H1 (cell line): Measurements from ENCODE around the gene ATP2B1. TPM values are rescaled to one million over a fixed set of nuclear protein-coding genes. Genes with fewer than 3 reads are reported as not detected.

ENCODE experiments used
- CTCF ChIA-PET: fragments of 300-600 bp; sonication (Branson Sonifier 250); formaldehyde crosslinking; loops from one replicate; lab custom pipeline; 2021; ENCODE audit not compliant: partially characterized antibody; lab: Charles Lee
- POLR2A ChIA-PET: fragments of 300-600 bp; sonication (Branson Sonifier 250); formaldehyde crosslinking; loops from one replicate; lab custom pipeline; 2021; ENCODE audit warnings: inconsistent platforms; ENCODE audit not compliant: partially characterized antibody; lab: Charles Lee
- DNase-seq, 2 experiments: peaks; one replicate each; pipeline versions ENCODE4 v3.0.0 to v3.0.0-alpha.2; 2010 to 2022; ENCODE audit warnings: low spot score in 2 of 2, low read depth in 1 of 2, mixed read lengths in 1 of 2
- FAIRE-seq: peaks from 2 replicates; lab custom pipeline; 2011; peaks lifted over from hg19 to GRCh38; lab: Jason Lieb, UNC
- H2AFZ ChIP-seq: 2 replicates; pipeline ENCODE4 v1.8.1; 2012; ENCODE audit warnings: low read length, inconsistent platforms
- H2AK5ac ChIP-seq: 2 replicates; pipeline ENCODE4 v1.6.1; 2013; ENCODE audit warnings: low read depth, low read length
- H2BK120ac ChIP-seq: replicated peaks from 2 replicates; pipeline ENCODE3; 2013; ENCODE audit warnings: low read depth, low read length, inconsistent platforms
- H2BK12ac ChIP-seq: 2 replicates; pipeline ENCODE4 v1.6.1; 2013; ENCODE audit warnings: low read depth, low read length
- H2BK15ac ChIP-seq: 2 replicates; pipeline ENCODE4 v1.6.1; 2013; ENCODE audit warnings: low read length
- H2BK20ac ChIP-seq: 2 replicates; pipeline ENCODE4 v1.6.1; 2013; ENCODE audit warnings: low read length
- H2BK5ac ChIP-seq: 2 replicates; pipeline ENCODE4 v1.6.1; 2013; ENCODE audit warnings: low read depth, low read length
- H3K14ac ChIP-seq: 2 replicates; pipeline ENCODE4 v1.6.1; 2013; ENCODE audit warnings: inconsistent platforms; ENCODE audit not compliant: insufficient read length
- H3K18ac ChIP-seq: 2 replicates; pipeline ENCODE4 v1.6.1; 2013; ENCODE audit warnings: low read length; ENCODE audit errors: extremely low read depth
- H3K23ac ChIP-seq: 2 replicates; pipeline ENCODE4 v1.6.1; 2013; ENCODE audit warnings: inconsistent platforms; ENCODE audit not compliant: insufficient read length
- H3K23me2 ChIP-seq: 2 replicates; pipeline ENCODE4 v1.6.1; 2013; ENCODE audit warnings: low read depth, low read length
- H3K27ac ChIP-seq: 2 replicates; pipeline ENCODE4 v1.6.1; 2011; ENCODE audit warnings: low read depth, low read length, inconsistent platforms
- H3K27me3 ChIP-seq, 4 experiments: replicated peaks in 1 of 4; 1 replicate in 1 of 4; 2 replicates in 3 of 4; pipeline versions ENCODE4 v1.6.1 to v1.8.1; 2011 to 2013; ENCODE audit warnings: low read length in 3 of 4, mild to moderate bottlenecking in 3 of 4, inconsistent platforms in 2 of 4, mixed read lengths in 2 of 4, moderate library complexity in 1 of 4; ENCODE audit not compliant: control insufficient read depth in 3 of 4, insufficient read depth in 3 of 4; ENCODE audit errors: extremely low read depth in 1 of 4
- H3K36me3 ChIP-seq, 4 experiments: 2 replicates each; pipeline versions ENCODE4 v1.6.1 to v1.8.1; 2011 to 2013; ENCODE audit warnings: mild to moderate bottlenecking in 4 of 4, low read length in 3 of 4, moderate library complexity in 2 of 4, control low read depth in 1 of 4, inconsistent platforms in 1 of 4; ENCODE audit not compliant: insufficient read depth in 4 of 4, control insufficient read depth in 2 of 4
- H3K4ac ChIP-seq: replicated peaks from 2 replicates; pipeline ENCODE3; 2013; ENCODE audit warnings: low read length, low read depth, mixed read lengths, inconsistent platforms; ENCODE audit not compliant: insufficient read length
- H3K4me1 ChIP-seq, 4 experiments: replicated peaks in 1 of 4; 1 replicate in 1 of 4; 2 replicates in 3 of 4; pipeline versions ENCODE4 v1.6.1 to v1.8.1; 2011 to 2013; ENCODE audit warnings: low read length in 3 of 4, inconsistent platforms in 2 of 4, mixed read lengths in 1 of 4; ENCODE audit not compliant: insufficient read depth in 4 of 4, control insufficient read depth in 3 of 4
- H3K4me2 ChIP-seq, 2 experiments: 2 replicates each; pipeline versions ENCODE4 v1.6.1 to v1.8.1; 2011 to 2013; ENCODE audit warnings: low read depth in 2 of 2, low read length in 2 of 2, control low read depth in 1 of 2, inconsistent platforms in 1 of 2, mild to moderate bottlenecking in 1 of 2; ENCODE audit not compliant: insufficient read depth in 1 of 2
- H3K4me3 ChIP-seq, 4 experiments: fragments of 200-600, 300-600 bp in 1 of 4; sonication (generic), shearing (Covaris generic), sonication (Bioruptor Twin) in 1 of 4; 2 replicates each; pipeline versions ENCODE4 v1.5.1 to v1.8.1; 2011 to 2016; ENCODE audit warnings: low read length in 4 of 4, low read depth in 3 of 4, control low read depth in 2 of 4, inconsistent platforms in 2 of 4, mild to moderate bottlenecking in 2 of 4, mixed read lengths in 1 of 4, moderate library complexity in 1 of 4; ENCODE audit not compliant: insufficient read depth in 2 of 4; ENCODE audit errors: extremely low read depth in 1 of 4
- H3K56ac ChIP-seq: replicated peaks from 2 replicates; pipeline ENCODE3; 2013; ENCODE audit warnings: low read depth, mild to moderate bottlenecking, mixed read lengths, low read length, inconsistent platforms; ENCODE audit not compliant: insufficient read length
- H3K79me1 ChIP-seq: 2 replicates; pipeline ENCODE4 v1.6.1; 2013; ENCODE audit warnings: low read depth, low read length, control low read depth
- H3K79me2 ChIP-seq, 2 experiments: 2 replicates each; pipeline versions ENCODE4 v1.6.1 to v1.8.1; 2012 to 2013; ENCODE audit warnings: low read length in 2 of 2, mild to moderate bottlenecking in 2 of 2, inconsistent platforms in 1 of 2; ENCODE audit not compliant: insufficient read depth in 2 of 2, control insufficient read depth in 1 of 2
- H3K9ac ChIP-seq, 4 experiments: replicated peaks in 1 of 4; 1 replicate in 1 of 4; 2 replicates in 3 of 4; pipeline versions ENCODE4 v1.6.1 to v1.8.1; 2011 to 2013; ENCODE audit warnings: low read depth in 3 of 4, low read length in 3 of 4, control low read depth in 2 of 4, mild to moderate bottlenecking in 2 of 4, moderate library complexity in 2 of 4, inconsistent platforms in 1 of 4; ENCODE audit errors: extremely low read depth in 1 of 4
- H3K9me3 ChIP-seq, 2 experiments: 2 replicates each; pipeline versions ENCODE4 v1.6.1 to v1.8.1; 2012 to 2013; ENCODE audit warnings: mild to moderate bottlenecking in 2 of 2, moderate library complexity in 2 of 2, control low read depth in 1 of 2, inconsistent platforms in 1 of 2, low read depth in 1 of 2, low read length in 1 of 2, mixed read lengths in 1 of 2; ENCODE audit not compliant: insufficient read depth in 2 of 2
- H4K20me1 ChIP-seq, 2 experiments: replicated peaks in 1 of 2; 2 replicates each; pipeline versions ENCODE3 to v1.8.1; 2011 to 2013; ENCODE audit warnings: inconsistent platforms in 2 of 2, low read length in 2 of 2, mild to moderate bottlenecking in 1 of 2; ENCODE audit not compliant: insufficient read depth in 2 of 2, control insufficient read depth in 1 of 2
- H4K5ac ChIP-seq: 2 replicates; pipeline ENCODE4 v1.6.1; 2013; ENCODE audit warnings: low read length, low read depth, mixed read lengths, inconsistent platforms; ENCODE audit not compliant: insufficient read length
- H4K8ac ChIP-seq: 2 replicates; pipeline ENCODE4 v1.8.0; 2013; ENCODE audit warnings: mild to moderate bottlenecking, moderate library complexity, low read length, inconsistent platforms; ENCODE audit not compliant: insufficient read depth; ENCODE audit errors: extremely low read depth
- H4K91ac ChIP-seq: replicated peaks from 2 replicates; pipeline ENCODE3; 2013; ENCODE audit warnings: low read length, mixed read lengths, inconsistent platforms; ENCODE audit not compliant: insufficient read length
- BCL11A ChIP-seq, 2 experiments: IDR thresholded peaks; one replicate each; pipeline ENCODE4 v1.6.1; 2011; ENCODE audit warnings: low read depth in 2 of 2, low read length in 2 of 2, mild to moderate bottlenecking in 2 of 2
- BRCA1 ChIP-seq: IDR thresholded peaks from 2 replicates; pipeline ENCODE4 v1.6.1; 2012; ENCODE audit warnings: low read depth, low read length, improper control_type of control experiment
- CBX8 ChIP-seq: fragments of 300-800, 300-1000 bp; sonication (generic); IDR thresholded peaks from 2 replicates; pipeline ENCODE4 v1.7.1; 2016; ENCODE audit warnings: low read depth, low read length, borderline replicate concordance
- CHD1 ChIP-seq: IDR thresholded peaks from 2 replicates; pipeline ENCODE4 v1.6.1; 2012; ENCODE audit warnings: low read depth, low read length, improper control_type of control experiment
- CTBP2 ChIP-seq: IDR thresholded peaks from 2 replicates; pipeline ENCODE4 v1.7.0; 2011; ENCODE audit warnings: borderline replicate concordance, mild to moderate bottlenecking, moderate library complexity, mixed read lengths, low read length; ENCODE audit not compliant: insufficient read depth, insufficient read length
- EGR1 ChIP-seq: IDR thresholded peaks from 2 replicates; pipeline ENCODE4 v1.6.1; 2011; ENCODE audit warnings: low read depth, low read length, borderline replicate concordance
- EP300 ChIP-seq, 2 experiments: IDR thresholded peaks; 1 replicate in 1 of 2; 2 replicates in 1 of 2; pipeline ENCODE4 v1.6.1; 2011 to 2012; ENCODE audit warnings: low read depth in 2 of 2, low read length in 2 of 2, mild to moderate bottlenecking in 2 of 2, borderline replicate concordance in 1 of 2, inconsistent platforms in 1 of 2, moderate library complexity in 1 of 2
- KDM1A ChIP-seq: fragments of 200-600, 300-600 bp; sonication (generic); IDR thresholded peaks from 2 replicates; pipeline ENCODE4 v1.7.1; 2016; ENCODE audit warnings: mild to moderate bottlenecking, low read length, borderline replicate concordance
- NANOG ChIP-seq: IDR thresholded peaks from 2 replicates; pipeline ENCODE4 v1.6.1; 2011; ENCODE audit warnings: low read length, low read depth, mild to moderate bottlenecking, inconsistent platforms; ENCODE audit not compliant: insufficient read depth, poor library complexity, severe bottlenecking
- RBBP5 ChIP-seq: IDR thresholded peaks from 2 replicates; pipeline ENCODE4 v1.7.1; 2012; ENCODE audit warnings: low read depth, mild to moderate bottlenecking, inconsistent platforms, low read length, moderate library complexity, borderline replicate concordance
- SP1 ChIP-seq: IDR thresholded peaks from 2 replicates; pipeline ENCODE4 v1.6.1; 2011; ENCODE audit warnings: low read depth, low read length
- SRF ChIP-seq: IDR thresholded peaks from 2 replicates; pipeline ENCODE4 v1.6.1; 2011; ENCODE audit warnings: mild to moderate bottlenecking, low read depth, low read length, moderate library complexity
- TAF7 ChIP-seq: optimal IDR thresholded peaks from 2 replicates; pipeline ENCODE3; 2011; ENCODE audit warnings: low read depth, mild to moderate bottlenecking, inconsistent platforms, low read length, moderate library complexity, borderline replicate concordance
- ZNF274 ChIP-seq: IDR thresholded peaks from 2 replicates; pipeline ENCODE4 v1.7.0; 2012; ENCODE audit warnings: low read length, borderline replicate concordance; ENCODE audit errors: extremely low read depth
- WGBS, 2 experiments: shearing (Covaris generic) in 1 of 2; methylation state at CpG; one replicate each; pipeline versions ENCODE4 v1.1.6 to v1.1.7; 2013 to 2015; ENCODE audit warnings: low lambda C conversion rate in 2 of 2, mixed read lengths in 2 of 2, inconsistent platforms in 1 of 2, low coverage in 1 of 2, missing lambda C conversion rate in 1 of 2; ENCODE audit not compliant: insufficient replicate concordance in 2 of 2, insufficient coverage in 1 of 2, insufficient read length in 1 of 2; ENCODE audit errors: extremely low coverage in 1 of 2, missing lambda C conversion rate in 1 of 2; 5-methylcytosine and 5-hydroxymethylcytosine counted together
- polyA plus RNA-seq, 7 experiments: library from polyadenylated mRNA; depleted of rRNA in 3 of 7; stranded (reverse) in 5 of 7; unstranded in 2 of 7; fragments of >200 nt in 5 of 7; fragments of 200-250 nt in 2 of 7; gene quantifications; 1 replicate in 5 of 7; 2 replicates in 1 of 7; 4 replicates in 1 of 7; pipeline versions ENCODE4 v1.2.1 to v1.2.3, GENCODE V29; 2011 to 2013; ENCODE audit warnings: missing spikeins in 2 of 7, mixed read lengths in 2 of 7
- total RNA-seq: library from RNA; stranded (reverse); fragmentation: NEBNext Ultra II Directional; extraction: Animal tissue kit (Norgen Biotek cat#: 25700); gene quantifications from 2 replicates; pipeline ENCODE4 v1.2.1, GENCODE V29; 2021

The ATP2B1 gene
- total and polyA plus RNA-seq, 2 of the 8 experiments (the other 6 are each of a cell fraction or from before 2014, with no cell fraction given) = 4.3 to 32.0 TPM

- FAIRE-seq = no peak
- TF ChIP-seq TAF7 = no peak
- TF ChIP-seq NANOG = no peak
- no peak for TF ChIP-seq BRCA1
- TF ChIP-seq CTBP2 = no peak
- TF ChIP-seq EP300 (IDR thresholded peaks at IDR 0.05; ENCODE audit: borderline replicate concordance in 1 of 2, low read depth in 2 of 2, low read length in 2 of 2) = no peak
- no peak for TF ChIP-seq BCL11A (IDR thresholded peaks at IDR 0.05; ENCODE audit: low read depth in 2 of 2, low read length in 2 of 2)
- no peak for TF ChIP-seq KDM1A
- no peak for TF ChIP-seq ZNF274
- TF ChIP-seq SRF = no peak
- no peak for TF ChIP-seq EGR1
- TF ChIP-seq CBX8 = no peak
- TF ChIP-seq SP1 = no peak
- no peak for TF ChIP-seq RBBP5
- TF ChIP-seq CHD1 = no peak
Measured at GRCh38 chr12:89610366-89610765, 98.3 kb downstream of the ATP2B1 start.

More at GRCh38 chr12:89610366-89610765, 98.3 kb downstream of the ATP2B1 start:
- POLR2A ChIA-PET = no interaction called here
- no peak overlapping the region for H3K27ac ChIP-seq
- DNase-seq = no peak
- H2AFZ ChIP-seq = no peak overlapping the region
- H3K23me2 ChIP-seq = no peaks in the 10 kb centered on the region
- no peak overlapping the region for H4K8ac ChIP-seq
- H3K23ac ChIP-seq = no peak overlapping the region
- H3K4me1 ChIP-seq = no peaks in the 10 kb centered on the region
- no peaks in the 10 kb centered on the region for H3K79me2 ChIP-seq
- no peaks in the 10 kb centered on the region for H4K20me1 ChIP-seq
- H3K9me3 ChIP-seq = no peaks in the 10 kb centered on the region
- no peak overlapping the region for H3K14ac ChIP-seq
- H3K79me1 ChIP-seq = no peaks in the 10 kb centered on the region
- H2BK120ac ChIP-seq = no peak overlapping the region
- no peak overlapping the region for H3K56ac ChIP-seq
- no peak overlapping the region for H2AK5ac ChIP-seq
- H3K9ac ChIP-seq = no peak overlapping the region
- H4K91ac ChIP-seq = no peak overlapping the region
- no peak overlapping the region for H2BK20ac ChIP-seq
- H2BK5ac ChIP-seq = no peak overlapping the region
- no peaks in the 10 kb centered on the region for H3K27me3 ChIP-seq
- H3K4me3 ChIP-seq = no peak overlapping the region
- H3K36me3 ChIP-seq = peaks cover 0 to 8% (median 0%) of the 10 kb centered on the region in 4 experiments; a peak in 1 of 8 replicates
- WGBS, 2 experiments = 95% methylated on average over 3 of the region's 3 CpGs; no CpG with 5 or more reads in 1 of the 2 experiments
- no peak overlapping the region for H2BK12ac ChIP-seq
- H3K4ac ChIP-seq = no peak overlapping the region
- no peak overlapping the region for H3K4me2 ChIP-seq
- no peak overlapping the region for H3K18ac ChIP-seq
- no peak overlapping the region for H2BK15ac ChIP-seq
- no peak overlapping the region for H4K5ac ChIP-seq
- CTCF ChIA-PET = no interaction called here
